Psoas muscle (tissue), 8 donors: Measurements from ENCODE around the gene IL1F10. TPM values are rescaled to one million over a fixed set of nuclear protein-coding genes. Genes with fewer than 3 reads are reported as not detected.

ENCODE experiments used
- ATAC-seq, 4 donors: fragments of 200-7000 bp; cut with Tn5 transposase; one replicate each; pipeline ENCODE4 v1.9.1; 2020; ENCODE audit warnings: moderate library complexity in 3 of 4, mild to moderate bottlenecking in 2 of 4
- DNase-seq, 2 donors: peaks; one replicate each; pipeline ENCODE4 v3.0.0-alpha.2; 2020
- H3K27ac ChIP-seq: fragments of 200-600 bp; one replicate; pipeline ENCODE4 v1.8.0; 2022
- H3K27me3 ChIP-seq, 3 donors: fragments of 200-600 bp in 1 of 3; one replicate each; pipeline versions ENCODE4 v1.6.1 to v1.8.0; 2013 to 2022; ENCODE audit warnings: low read length in 2 of 3, mild to moderate bottlenecking in 2 of 3, moderate library complexity in 1 of 3; ENCODE audit not compliant: insufficient read depth in 3 of 3
- H3K36me3 ChIP-seq, 2 donors: fragments of 200-600 bp in 1 of 2; one replicate each; pipeline versions ENCODE4 v1.6.1 to v1.8.0; 2013 to 2022; ENCODE audit warnings: low read depth in 1 of 2, mild to moderate bottlenecking in 1 of 2, moderate library complexity in 1 of 2; ENCODE audit not compliant: insufficient read depth in 1 of 2
- H3K4me1 ChIP-seq: fragments of 200-600 bp; one replicate; pipeline ENCODE4 v1.8.0; 2022
- H3K4me3 ChIP-seq: fragments of 200-600 bp; one replicate; pipeline ENCODE4 v1.8.0; 2022; ENCODE audit warnings: mild to moderate bottlenecking
- H3K9me3 ChIP-seq: fragments of 200-600 bp; one replicate; pipeline ENCODE4 v1.8.0; 2022
- WGBS, 3 donors: extraction: QIAGEN DNeasy Blood & Tissue Kit; methylation state at CpG; one replicate each; pipeline versions ENCODE4 v1.1.6 to v1.1.7; 2013; 5-methylcytosine and 5-hydroxymethylcytosine counted together
- intact Hi-C, 2 donors: fragments of 100-400 bp; cut with DNase I; formaldehyde crosslinking; loops; one replicate each; pipeline versions ENCODE4 v1.11.0 to v1.14.2; 2022
- polyA plus RNA-seq, 3 donors: library from polyadenylated mRNA; stranded (reverse); fragments of 200-250 nt; gene quantifications; one replicate each; pipeline ENCODE4 v1.2.3, GENCODE V29; 2013
- total RNA-seq, 4 donors: library from RNA; stranded (reverse); fragmentation: NEBNext Ultra II Directional in 2 of 4; extraction: Animal tissue kit (Norgen Biotek cat#: 25700) in 2 of 4; gene quantifications; one replicate each; pipeline versions ENCODE4 v1.2.1 to v1.2.4, GENCODE V29; 2021 to 2023
- TF ChIP-seq, protein P1 (sequence below): fragments of 200-600 bp; IDR thresholded peaks from one replicate; pipeline ENCODE4 v1.8.0; 2022; ENCODE audit warnings: antibody characterized with exemption
- donor health status: healthy with polysubstance abuse.
- donor health status: DM: no; HTN: no; CAD: no; lungs with moderate emphysema.
- donor health status: Bipolar disorder and iron deficiency.
- donor health status: healthy.
- donor health status: DM: yes; HTN: yes; CAD: no.
- donor health status: DM: no; HTN: no; CAD: no.
- donor health status: DM: no; HTN: no; CAD: no.
- donor health status: DM: yes; HTN: yes; CAD: no.

IL1F10 gene
- total and polyA plus RNA-seq, 7 donors: not detected

- Histone ChIP-seq H3K36me3 (no peaks in the 10 kb centered on the region), H3K9me3 (peaks cover 3% of the 10 kb centered on the region), H3K27ac (no peak overlapping the region), H3K4me3 (no peak overlapping the region), H3K4me1 (no peaks in the 10 kb centered on the region), H3K27me3 (peaks cover 0 to 2% (median 0%) of the 10 kb centered on the region in 3 donors)
- intact Hi-C loops: no loop called here
- no peak for ATAC-seq
- DNase-seq: no peak
- TF ChIP-seq, protein P1, sequence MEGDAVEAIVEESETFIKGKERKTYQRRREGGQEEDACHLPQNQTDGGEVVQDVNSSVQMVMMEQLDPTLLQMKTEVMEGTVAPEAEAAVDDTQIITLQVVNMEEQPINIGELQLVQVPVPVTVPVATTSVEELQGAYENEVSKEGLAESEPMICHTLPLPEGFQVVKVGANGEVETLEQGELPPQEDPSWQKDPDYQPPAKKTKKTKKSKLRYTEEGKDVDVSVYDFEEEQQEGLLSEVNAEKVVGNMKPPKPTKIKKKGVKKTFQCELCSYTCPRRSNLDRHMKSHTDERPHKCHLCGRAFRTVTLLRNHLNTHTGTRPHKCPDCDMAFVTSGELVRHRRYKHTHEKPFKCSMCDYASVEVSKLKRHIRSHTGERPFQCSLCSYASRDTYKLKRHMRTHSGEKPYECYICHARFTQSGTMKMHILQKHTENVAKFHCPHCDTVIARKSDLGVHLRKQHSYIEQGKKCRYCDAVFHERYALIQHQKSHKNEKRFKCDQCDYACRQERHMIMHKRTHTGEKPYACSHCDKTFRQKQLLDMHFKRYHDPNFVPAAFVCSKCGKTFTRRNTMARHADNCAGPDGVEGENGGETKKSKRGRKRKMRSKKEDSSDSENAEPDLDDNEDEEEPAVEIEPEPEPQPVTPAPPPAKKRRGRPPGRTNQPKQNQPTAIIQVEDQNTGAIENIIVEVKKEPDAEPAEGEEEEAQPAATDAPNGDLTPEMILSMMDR: no peak
- 77 to 85% (median 85%) methylated on average over 3 of the region's 3 CpGs for WGBS, 3 donors
Observed at GRCh38 chr2:113038291-113038690, 29.5 kb upstream of the IL1F10 start.

DNA sequence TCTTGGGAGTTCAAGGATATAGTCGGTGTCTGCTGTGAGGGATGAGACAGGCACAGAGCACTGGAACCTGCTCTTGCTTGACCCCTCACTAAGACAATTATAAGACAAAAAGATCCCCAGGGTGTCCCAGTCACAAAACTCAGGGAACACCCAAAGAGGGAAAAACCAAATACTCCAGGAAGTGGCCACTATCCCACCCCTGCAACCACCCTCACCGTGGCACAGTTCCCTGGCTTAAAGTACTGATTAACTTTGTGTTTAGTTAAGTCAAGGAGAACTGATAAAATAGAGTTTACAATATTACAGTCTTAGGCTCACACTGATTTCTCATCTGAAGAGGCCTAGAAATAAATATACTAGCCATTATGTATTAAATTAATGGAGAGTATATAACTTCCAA, 28.6 kb upstream of the IL1F10 start:
- Histone ChIP-seq H3K27me3 (peaks cover 0 to under 1% (median 0%) of the 10 kb centered on the region in 3 donors), H3K4me3 (no peak overlapping the region), H3K9me3 (peaks cover 3% of the 10 kb centered on the region), H3K36me3 (no peaks in the 10 kb centered on the region), H3K4me1 (no peaks in the 10 kb centered on the region), H3K27ac (no peak overlapping the region)
- no peak for ATAC-seq
- intact Hi-C loops: no loop called here
- 82 to 87% (median 85%) methylated on average over 2 of the region's 2 CpGs for WGBS, 3 donors
- no peak for DNase-seq
- TF ChIP-seq, protein P1: no peak

GRCh38 chr2:113039719-113040118, 28.1 kb upstream of the IL1F10 start:
- H3K9me3 ChIP-seq: peaks cover 3% of the 10 kb centered on the region
- WGBS, 3 donors: 34 to 56% (median 51%) methylated on average over 5 of the region's 5 CpGs
- intact Hi-C loops: no loop called here
- no peaks in the 10 kb centered on the region for H3K36me3 ChIP-seq
- DNase-seq (no peak), ATAC-seq (no peak)
- TF ChIP-seq, protein P1: no peak
- H3K27ac ChIP-seq: no peak overlapping the region
- no peaks in the 10 kb centered on the region for H3K27me3 ChIP-seq
- no peaks in the 10 kb centered on the region for H3K4me1 ChIP-seq
- H3K4me3 ChIP-seq: no peak overlapping the region

- TF ChIP-seq, protein P1: no peak
- Histone ChIP-seq H3K4me3 (no peak overlapping the region), H3K36me3 (no peaks in the 10 kb centered on the region), H3K4me1 (no peaks in the 10 kb centered on the region), H3K9me3 (peaks cover 3% of the 10 kb centered on the region), H3K27me3 (no peaks in the 10 kb centered on the region), H3K27ac (no peak overlapping the region)
- ATAC-seq: no peak
- WGBS, 3 donors: 44 to 54% (median 50%) methylated on average over 5 of the region's 5 CpGs
- intact Hi-C loops: no loop called here
- DNase-seq: no peak
Observed at GRCh38 chr2:113041871-113042270, 25.9 kb upstream of the IL1F10 start.

- H3K27me3 ChIP-seq: no peaks in the 10 kb centered on the region
- no peaks in the 10 kb centered on the region for H3K36me3 ChIP-seq
- WGBS, 3 donors: 84 to 95% (median 93%) methylated on average over 5 of the region's 5 CpGs
- DNase-seq (no peak), ATAC-seq (no peak)
- no peak overlapping the region for H3K4me3 ChIP-seq
- H3K27ac ChIP-seq: no peak overlapping the region
- no peaks in the 10 kb centered on the region for H3K4me1 ChIP-seq
- peaks cover 3% of the 10 kb centered on the region for H3K9me3 ChIP-seq
- intact Hi-C loops: no loop called here
- TF ChIP-seq, protein P1: no peak
Observed at GRCh38 chr2:113046465-113046864, 21.3 kb upstream of the IL1F10 start.
